K562 (cell line): Measurements from ENCODE around the gene VWC2. TPM values are rescaled to one million over a fixed set of nuclear protein-coding genes. Genes with fewer than 3 reads are reported as not detected.

ENCODE experiments used
- ATAC-seq: fragments of 200-7000 bp; cut with Tn5 transposase; 3 replicates; pipeline ENCODE4 v1.9.1; 2020; ENCODE audit warnings: moderate library complexity
- BruUV-seq: library from RNA; stranded (reverse); fragments of 400-500 nt; replicated peaks from 2 replicates; lab custom pipeline; 2021; lab: Mats Ljungman, UMichigan
- CTCF ChIA-PET: fragments of 300-600 bp; formaldehyde crosslinking; extraction: SDS; loops from one replicate; lab custom pipeline; 2021; ENCODE audit warnings: low intra/inter-chr PET ratio; lab: Yijun Ruan, JAX
- POLR2A ChIA-PET: fragments of 300-600, 350-650 bp; sonication (Branson Sonifier 250); formaldehyde crosslinking; extraction: SDS; loops from one replicate; lab custom pipeline; 2021; ENCODE audit warnings: antibody characterized with exemption, inconsistent platforms; lab: Yijun Ruan, JAX
- DNase-seq, 4 experiments: peaks; one replicate each; pipeline versions ENCODE4 v3.0.0 to v3.0.0-alpha.2; 2011 to 2018; ENCODE audit warnings: low spot score in 3 of 4, mixed read lengths in 3 of 4; ENCODE audit errors: extremely low read depth in 1 of 4
- FAIRE-seq: peaks from 2 replicates; lab custom pipeline; 2011; peaks lifted over from hg19 to GRCh38; lab: Jason Lieb, UNC
- H2AFZ ChIP-seq: 2 replicates; pipeline ENCODE4 v1.6.0; 2011; ENCODE audit warnings: low read depth, low read length, control low read depth, inconsistent platforms
- H3K27ac ChIP-seq: fragments of 200-600 bp; 3 replicates; pipeline ENCODE4 v1.8.0; 2011; ENCODE audit warnings: low read depth, mild to moderate bottlenecking, control low read depth, inconsistent platforms, low read length, moderate library complexity, mixed read lengths; ENCODE audit errors: extremely low read depth
- H3K27me3 ChIP-seq, 2 experiments: fragments of 300-600 bp in 1 of 2; 2 replicates in 1 of 2; 3 replicates in 1 of 2; pipeline versions ENCODE4 v1.6.0 to v1.8.0; 2011; ENCODE audit warnings: inconsistent platforms in 2 of 2, low read length in 2 of 2, mild to moderate bottlenecking in 1 of 2, mixed read lengths in 1 of 2, moderate library complexity in 1 of 2; ENCODE audit not compliant: control insufficient read depth in 2 of 2, insufficient read depth in 2 of 2
- H3K36me3 ChIP-seq: fragments of 300-600 bp; 3 replicates; pipeline ENCODE4 v1.8.0; 2011; ENCODE audit warnings: mild to moderate bottlenecking, low read length, inconsistent platforms; ENCODE audit not compliant: control insufficient read depth, insufficient read depth
- H3K4me1 ChIP-seq, 2 experiments: fragments of 200-600 bp in 1 of 2; replicated peaks in 1 of 2; 2 replicates in 1 of 2; 3 replicates in 1 of 2; pipeline versions ENCODE4 v1.5.1 to v1.8.0; 2011; ENCODE audit warnings: inconsistent platforms in 2 of 2, low read length in 2 of 2, mild to moderate bottlenecking in 1 of 2, mixed read lengths in 1 of 2, moderate library complexity in 1 of 2; ENCODE audit not compliant: control insufficient read depth in 2 of 2, insufficient read depth in 2 of 2
- H3K4me2 ChIP-seq: 2 replicates; pipeline ENCODE4 v1.6.1; 2011; ENCODE audit warnings: low read length, control low read depth, inconsistent platforms, mixed read lengths; ENCODE audit not compliant: insufficient read depth
- H3K4me3 ChIP-seq: fragments of 200-600 bp; sonication (generic), shearing (Covaris generic); 2 replicates; pipeline ENCODE4 v1.5.1; 2016; ENCODE audit warnings: control low read depth, inconsistent platforms
- H3K79me2 ChIP-seq: fragments of 200-600 bp; 3 replicates; pipeline ENCODE4 v1.8.0; 2011; ENCODE audit warnings: low read length, inconsistent platforms; ENCODE audit not compliant: control insufficient read depth, insufficient read depth
- H3K9ac ChIP-seq, 2 experiments: 2 replicates each; pipeline versions ENCODE4 v1.6.0 to v1.6.1; 2011; ENCODE audit warnings: low read depth in 2 of 2, low read length in 2 of 2, control low read depth in 1 of 2, inconsistent platforms in 1 of 2, mild to moderate bottlenecking in 1 of 2, mixed read lengths in 1 of 2; ENCODE audit not compliant: insufficient read depth in 1 of 2
- H3K9me1 ChIP-seq: one replicate; pipeline ENCODE4 v1.6.0; 2011; ENCODE audit warnings: inconsistent platforms, mild to moderate bottlenecking, low read length, moderate library complexity; ENCODE audit not compliant: control insufficient read depth, insufficient read depth
- H3K9me3 ChIP-seq: replicated peaks from 2 replicates; pipeline ENCODE4 v1.5.1; 2011; ENCODE audit warnings: low read depth, low read length, inconsistent platforms; ENCODE audit not compliant: control insufficient read depth, insufficient read depth
- H4K20me1 ChIP-seq: replicated peaks from 2 replicates; pipeline ENCODE4 v1.6.1; 2011; ENCODE audit warnings: low read length, inconsistent platforms, mixed read lengths; ENCODE audit not compliant: control insufficient read depth, insufficient read depth
- BHLHE40 ChIP-seq: IDR thresholded peaks from 2 replicates; pipeline ENCODE4 v1.6.1; 2011; ENCODE audit warnings: low read length, improper control_type of control experiment
- CBX2 ChIP-seq: fragments of 200-600 bp; sonication (generic); IDR thresholded peaks from one replicate; pipeline ENCODE4 v1.6.1; 2012; ENCODE audit warnings: mild to moderate bottlenecking, low read length, inconsistent platforms; ENCODE audit not compliant: insufficient read depth, poor library complexity, severe bottlenecking
- CTCFL ChIP-seq: IDR thresholded peaks from 2 replicates; pipeline ENCODE4 v1.6.1; 2011; ENCODE audit warnings: borderline replicate concordance, low read depth, mild to moderate bottlenecking, moderate library complexity, low read length; ENCODE audit not compliant: insufficient read depth, poor library complexity, severe bottlenecking
- HDAC8 ChIP-seq: fragments of 450-650 bp; IDR thresholded peaks from 2 replicates; pipeline ENCODE4 v1.6.1; 2016; ENCODE audit warnings: mild to moderate bottlenecking, missing genetic modification characterization, moderate library complexity, missing compliant biosample characterization
- HDGF ChIP-seq: fragments of 450-650 bp; IDR thresholded peaks from 2 replicates; pipeline ENCODE4 v1.6.1; 2016
- MBD2 ChIP-seq: sonication (generic); IDR thresholded peaks from 2 replicates; pipeline ENCODE4 v1.6.1; 2016; ENCODE audit warnings: low read depth, borderline replicate concordance
- MECOM ChIP-seq: fragments of 250-450 bp; sonication (Bioruptor Pico); IDR thresholded peaks from 2 replicates; pipeline ENCODE4 v1.8.0; 2022; ENCODE audit warnings: inconsistent platforms
- MYC ChIP-seq, 2 experiments: fragments of 250-450 bp in 1 of 2; sonication (Bioruptor Pico) in 1 of 2; IDR thresholded peaks; 2 replicates each; pipeline versions ENCODE4 v1.5.1 to v1.6.1; 2012 to 2021; ENCODE audit warnings: low read depth in 2 of 2, borderline replicate concordance in 1 of 2, improper control_type of control experiment in 1 of 2, low read length in 1 of 2, mild to moderate bottlenecking in 1 of 2, moderate library complexity in 1 of 2
- NCOA1 ChIP-seq: fragments of 450-650 bp; IDR thresholded peaks from 2 replicates; pipeline ENCODE4 v1.6.1; 2016; ENCODE audit warnings: low read depth
- TBL1XR1 ChIP-seq, 2 experiments: IDR thresholded peaks; 2 replicates each; pipeline ENCODE4 v1.6.1; 2012; ENCODE audit warnings: improper control_type of control experiment in 2 of 2, low read length in 2 of 2, mild to moderate bottlenecking in 1 of 2
- THRAP3 ChIP-seq: fragments of 450-650 bp; IDR thresholded peaks from 2 replicates; pipeline ENCODE4 v1.6.1; 2016; ENCODE audit warnings: mild to moderate bottlenecking, inconsistent platforms, borderline replicate concordance
- ZNF324 ChIP-seq: fragments of 250-450 bp; sonication (Bioruptor Pico); IDR thresholded peaks from 2 replicates; pipeline ENCODE4 v1.4.0; 2020; ENCODE audit warnings: mild to moderate bottlenecking
- ZNF668 ChIP-seq: fragments of 250-450 bp; sonication (Bioruptor Pico); IDR thresholded peaks from 2 replicates; pipeline ENCODE4 v1.8.0; 2022; ENCODE audit warnings: mild to moderate bottlenecking, inconsistent platforms
- WGBS: fragments of 100-300 bp; shearing (Covaris generic); methylation state at CpG from one replicate; pipeline ENCODE4 v1.1.6; 2016; ENCODE audit warnings: low coverage, mixed read lengths; ENCODE audit not compliant: insufficient coverage; ENCODE audit errors: missing lambda C conversion rate; 5-methylcytosine and 5-hydroxymethylcytosine counted together
- in situ Hi-C: fragments of 300-500 bp; cut with MboI; formaldehyde crosslinking; loops from 4 replicates; pipeline ENCODE4 v1.15.0; 2018; ENCODE audit warnings: inconsistent platforms, mixed read lengths
- intact Hi-C: fragments of 100-400 bp; cut with micrococcal nuclease; formaldehyde crosslinking; loops from 2 replicates; pipeline ENCODE4 v1.14.2; 2022
- polyA plus RNA-seq, 8 experiments: library from polyadenylated mRNA; depleted of rRNA in 4 of 8; stranded (reverse) in 5 of 8; unstranded in 3 of 8; fragments of >200 nt; fragmentation: Nextera tagmentation in 2 of 8; fragmentation: Illumina TruSeq in 1 of 8; extraction: Ambion mirVana in 2 of 8; extraction: Trizol in 1 of 8; gene quantifications; 2 replicates each; pipeline versions ENCODE4 v1.2.1 to v1.2.3, GENCODE V29; 2011 to 2014; ENCODE audit warnings: inconsistent platforms in 1 of 8, missing spikeins in 1 of 8
- total RNA-seq, 7 experiments: library from RNA; depleted of rRNA in 6 of 7; stranded (reverse); fragments of >200 nt in 6 of 7; fragmentation: Illumina TruSeq in 2 of 7; extraction: Trizol in 2 of 7; gene quantifications; 2 replicates each; pipeline versions ENCODE4 v1.2.1 to v1.2.3, GENCODE V29; 2011 to 2021; ENCODE audit warnings: low replicate concordance in 1 of 7
- TF ChIP-seq, protein P1 (sequence below), 2 experiments: fragments of 450-650 bp; IDR thresholded peaks; 2 replicates each; pipeline ENCODE4 v1.6.1; 2016; ENCODE audit warnings: mild to moderate bottlenecking in 2 of 2, borderline replicate concordance in 1 of 2, low read depth in 1 of 2, moderate library complexity in 1 of 2

The VWC2 gene
- total and polyA plus RNA-seq, 9 of the 15 experiments (the other 6 are each of a cell fraction or from before 2014, with no cell fraction given) = not detected

- Histone ChIP-seq H4K20me1 (no peaks in the 10 kb centered on the region), H3K4me2 (no peak overlapping the region), H3K9me1 (no peaks in the 10 kb centered on the region), H3K79me2 (no peaks in the 10 kb centered on the region), H3K4me3 (no peak overlapping the region), H3K4me1 (no peaks in the 10 kb centered on the region), H3K9me3 (no peaks in the 10 kb centered on the region), H2AFZ (no peak overlapping the region), H3K27me3 (no peaks in the 10 kb centered on the region), H3K27ac (no peak overlapping the region), H3K36me3 (no peaks in the 10 kb centered on the region), H3K9ac (no peak overlapping the region)
- intact Hi-C loops (no loop called here), in situ Hi-C loops (no loop called here)
- ATAC-seq = no peak
- DNase-seq = no peak
- no peak for FAIRE-seq
- ChIA-PET CTCF (no interaction called here), POLR2A (no interaction called here)
- no TSS peak for BruUV-seq
- 0% methylated on average over 5 of the region's 5 CpGs for WGBS
- no peak for TF ChIP-seq NCOA1
- no peak for TF ChIP-seq ZNF668 (CRISPR knock-in tag)
- no peak for TF ChIP-seq MYC (IDR thresholded peaks at IDR 0.05; ENCODE audit: low read depth, low read length)
- TF ChIP-seq MYC (CRISPR knock-in tag; IDR thresholded peaks at IDR 0.05; ENCODE audit: borderline replicate concordance, low read depth) = no peak
- no peak for TF ChIP-seq CBX2
- TF ChIP-seq, protein P1, sequence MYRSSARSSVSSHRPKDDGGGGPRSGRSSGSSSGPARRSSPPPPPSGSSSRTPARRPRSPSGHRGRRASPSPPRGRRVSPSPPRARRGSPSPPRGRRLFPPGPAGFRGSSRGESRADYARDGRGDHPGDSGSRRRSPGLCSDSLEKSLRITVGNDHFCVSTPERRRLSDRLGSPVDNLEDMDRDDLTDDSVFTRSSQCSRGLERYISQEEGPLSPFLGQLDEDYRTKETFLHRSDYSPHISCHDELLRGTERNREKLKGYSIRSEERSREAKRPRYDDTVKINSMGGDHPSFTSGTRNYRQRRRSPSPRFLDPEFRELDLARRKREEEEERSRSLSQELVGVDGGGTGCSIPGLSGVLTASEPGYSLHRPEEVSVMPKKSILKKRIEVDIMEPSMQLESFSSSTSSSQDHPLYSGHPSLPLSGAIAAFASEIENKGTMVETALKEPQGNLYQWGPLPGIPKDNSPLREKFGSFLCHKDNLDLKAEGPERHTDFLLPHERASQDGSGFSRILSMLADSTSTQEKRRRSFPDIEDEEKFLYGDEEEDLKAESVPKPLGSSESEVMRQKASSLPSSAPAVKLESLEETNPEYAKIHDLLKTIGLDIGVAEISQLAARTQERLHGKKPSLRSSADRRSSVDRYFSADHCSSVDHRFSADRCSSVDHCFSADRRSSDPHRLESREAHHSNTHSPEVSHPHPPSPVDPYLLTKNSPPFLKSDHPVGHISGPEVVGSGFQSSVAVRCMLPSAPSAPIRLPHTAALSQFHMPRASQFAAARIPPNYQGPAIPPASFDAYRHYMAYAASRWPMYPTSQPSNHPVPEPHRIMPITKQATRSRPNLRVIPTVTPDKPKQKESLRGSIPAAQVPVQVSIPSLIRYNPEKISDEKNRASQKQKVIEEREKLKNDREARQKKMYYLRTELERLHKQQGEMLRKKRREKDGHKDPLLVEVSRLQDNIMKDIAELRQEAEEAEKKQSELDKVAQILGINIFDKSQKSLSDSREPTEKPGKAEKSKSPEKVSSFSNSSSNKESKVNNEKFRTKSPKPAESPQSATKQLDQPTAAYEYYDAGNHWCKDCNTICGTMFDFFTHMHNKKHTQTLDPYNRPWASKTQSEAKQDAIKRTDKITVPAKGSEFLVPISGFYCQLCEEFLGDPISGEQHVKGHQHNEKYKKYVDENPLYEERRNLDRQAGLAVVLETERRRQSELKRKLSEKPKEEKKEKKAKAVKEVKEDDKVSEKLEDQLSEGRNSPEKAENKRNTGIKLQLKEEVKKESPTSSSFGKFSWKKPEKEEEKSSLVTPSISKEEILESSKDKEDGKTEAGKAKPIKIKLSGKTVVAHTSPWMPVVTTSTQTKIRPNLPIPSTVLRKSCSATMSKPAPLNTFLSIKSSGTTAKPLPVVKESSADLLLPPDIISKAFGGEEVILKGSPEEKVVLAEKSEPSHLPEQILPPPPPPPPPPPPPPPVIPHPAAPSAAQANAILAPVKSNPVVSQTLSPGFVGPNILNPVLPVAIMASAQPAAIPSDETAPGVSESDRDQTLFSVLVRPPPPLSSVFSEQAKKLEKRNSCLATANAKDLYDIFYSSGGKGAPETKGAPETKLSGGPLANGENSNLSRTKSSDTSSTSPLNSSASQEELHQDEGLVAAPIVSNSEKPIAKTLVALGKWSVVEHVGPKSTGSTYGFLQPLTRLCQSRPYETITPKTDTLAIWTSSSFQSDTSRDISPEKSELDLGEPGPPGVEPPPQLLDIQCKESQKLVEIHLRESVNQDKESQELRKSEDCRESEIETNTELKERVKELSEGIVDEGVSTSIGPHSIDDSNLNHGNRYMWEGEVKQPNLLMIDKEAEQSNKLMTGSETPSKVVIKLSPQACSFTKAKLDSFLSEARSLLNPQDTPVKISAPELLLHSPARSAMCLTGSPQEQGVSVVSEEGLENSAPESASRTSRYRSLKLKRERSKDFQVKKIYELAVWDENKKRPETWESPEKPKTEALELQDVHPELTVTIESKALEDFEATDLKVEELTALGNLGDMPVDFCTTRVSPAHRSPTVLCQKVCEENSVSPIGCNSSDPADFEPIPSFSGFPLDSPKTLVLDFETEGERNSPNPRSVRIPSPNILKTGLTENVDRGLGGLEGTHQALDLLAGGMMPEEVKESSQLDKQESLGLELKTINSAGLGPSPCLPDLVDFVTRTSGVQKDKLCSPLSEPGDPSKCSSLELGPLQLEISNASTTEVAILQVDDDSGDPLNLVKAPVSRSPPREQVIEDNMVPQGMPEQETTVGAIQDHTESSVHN (IDR thresholded peaks at IDR 0.05; ENCODE audit: borderline replicate concordance in 1 of 2, low read depth in 1 of 2) = no peak
- no peak for TF ChIP-seq BHLHE40
- TF ChIP-seq HDAC8 = no peak
- TF ChIP-seq TBL1XR1 (IDR thresholded peaks at IDR 0.05; ENCODE audit: low read length in 2 of 2) = no peak
- TF ChIP-seq HDGF = no peak
- TF ChIP-seq THRAP3 = no peak
- no peak for TF ChIP-seq CTCFL
- TF ChIP-seq ZNF324 (CRISPR knock-in tag) = no peak
- TF ChIP-seq MBD2 = no peak
- no peak for TF ChIP-seq MECOM (CRISPR knock-in tag)
Measured at GRCh38 chr7:49767719-49768118, 5.7 kb upstream of the VWC2 start.
